ENCODE data around the gene ELMO3. TPM values are rescaled to one million over a fixed set of nuclear protein-coding genes. Genes with fewer than 3 reads are reported as not detected.

The ELMO3 gene
- total and polyA plus RNA-seq, 2 of the 4 experiments (the other 2 are of a cell fraction), result 0.36 to 1.6 TPM

GRCh38 chr16:67207249-67208091, 8.5 kb downstream of the ELMO3 start:
- H3K36me3 ChIP-seq (ENCODE audit: control insufficient read depth, insufficient read depth, low read length), result peaks cover 12% of the 10 kb centered on the region
- no peak overlapping the region for H2BK20ac ChIP-seq (ENCODE audit: low read depth, low read length)
- no peak overlapping the region for H3K9ac ChIP-seq (ENCODE audit: low read depth, low read length)
- H2AK9ac ChIP-seq (replicated peaks; ENCODE audit: low read depth, low read length, poor library complexity), result peak overlapping the region; percentile 85
- ATAC-seq (ENCODE audit: low read depth) (peak; percentile 75), DNase-seq (peak; percentile 44)
- H3K4me3 ChIP-seq (ENCODE audit: insufficient read depth, low read depth, low read length), result no peak overlapping the region
- H3K27ac ChIP-seq (ENCODE audit: insufficient read depth, low read length), result no peak overlapping the region
- TF ChIP-seq MAZ (IDR thresholded peaks at IDR 0.05; ENCODE audit: borderline replicate concordance, low read depth, low read length) (no peak), RCOR1 (IDR thresholded peaks at IDR 0.05; ENCODE audit: insufficient replicate concordance, low read length) (no peak), NFE2L2 (IDR thresholded peaks at IDR 0.05; ENCODE audit: low read depth, low read length) (peak; percentile 42; the same call in 1 of the 2 replicates)
- TF ChIP-seq, protein P1, sequence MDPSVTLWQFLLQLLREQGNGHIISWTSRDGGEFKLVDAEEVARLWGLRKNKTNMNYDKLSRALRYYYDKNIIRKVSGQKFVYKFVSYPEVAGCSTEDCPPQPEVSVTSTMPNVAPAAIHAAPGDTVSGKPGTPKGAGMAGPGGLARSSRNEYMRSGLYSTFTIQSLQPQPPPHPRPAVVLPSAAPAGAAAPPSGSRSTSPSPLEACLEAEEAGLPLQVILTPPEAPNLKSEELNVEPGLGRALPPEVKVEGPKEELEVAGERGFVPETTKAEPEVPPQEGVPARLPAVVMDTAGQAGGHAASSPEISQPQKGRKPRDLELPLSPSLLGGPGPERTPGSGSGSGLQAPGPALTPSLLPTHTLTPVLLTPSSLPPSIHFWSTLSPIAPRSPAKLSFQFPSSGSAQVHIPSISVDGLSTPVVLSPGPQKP (IDR thresholded peaks at IDR 0.05; ENCODE audit: borderline replicate concordance, low read depth, low read length), result no peak
- H3K23ac ChIP-seq (ENCODE audit: low read depth, low read length), result no peak overlapping the region
- no peaks in the 10 kb centered on the region for H3K9me3 ChIP-seq (ENCODE audit: control insufficient read depth, insufficient read depth, low read length)
- no peak overlapping the region; a peak in 1 of 4 replicates for H4K8ac ChIP-seq (ENCODE audit: low read depth in 2 of 2, low read length in 2 of 2)
- H2AFZ ChIP-seq (replicated peaks; ENCODE audit: low read length, poor library complexity), result peak overlapping the region; percentile 82
- H4K91ac ChIP-seq (ENCODE audit: insufficient read depth, low read depth, low read length), result peak overlapping the region; percentile 55; the same call in 1 of the 2 replicates
- ChIA-PET CTCF (no interaction called here), POLR2A (ENCODE audit: unreplicated experiment) (no interaction called here)
- H3K4ac ChIP-seq (ENCODE audit: low read depth, low read length), result peak overlapping the region; percentile 54
- H3K4me2 ChIP-seq (ENCODE audit: low read depth, low read length), result no peak overlapping the region
- in situ Hi-C loops (cut with MboI; ENCODE audit: low sequenced_read_pairs) (no loop called here), intact Hi-C loops (cut with micrococcal nuclease) (no loop called here), dilution Hi-C loops (cut with HindIII; ENCODE audit: low sequenced_read_pairs, unreplicated experiment) (no loop called here)
- H2AK5ac ChIP-seq (ENCODE audit: low read depth, low read length), result peak overlapping the region; percentile 35; the same call in 1 of the 2 replicates
- 0 out of 2 replicates have a peak overlapping the region, but pooled peaks have one; percentile 6 for H3K56ac ChIP-seq (ENCODE audit: extremely low read depth, insufficient read depth, low read length)
- BruUV-seq (replicated peaks), result no TSS peak
- no peaks in the 10 kb centered on the region for H3K27me3 ChIP-seq (ENCODE audit: control insufficient read depth, insufficient read depth, low read length)
- WGBS, 2 experiments (ENCODE audit: extremely low coverage in 2 of 2, insufficient read length in 1 of 2), result 64% methylated on average over 16 of the region's 21 CpGs; no CpG with 5 or more reads in 1 of the 2 experiments
- H2BK15ac ChIP-seq (ENCODE audit: low read depth, low read length), result no peak overlapping the region
- H3K9me1 ChIP-seq (ENCODE audit: insufficient read depth, low read length), result peaks cover 20% of the 10 kb centered on the region
- H4K20me1 ChIP-seq (ENCODE audit: insufficient read depth, low read length), result 0 out of 2 replicates have a peak, but pooled peaks cover 6% of the 10 kb centered on the region
- H4K5ac ChIP-seq (ENCODE audit: low read depth, low read length), result no peak overlapping the region
- H3K4me1 ChIP-seq (ENCODE audit: control insufficient read depth, insufficient read depth, low read length), result peaks cover 8% of the 10 kb centered on the region
- peaks cover 0 to 9% of the 10 kb centered on the region in 2 experiments; a peak in 1 of 4 replicates for H3K79me1 ChIP-seq (ENCODE audit: low read depth in 1 of 2, low read length in 2 of 2)
- H2BK120ac ChIP-seq (ENCODE audit: low read depth, low read length), result no peak overlapping the region
- H3K18ac ChIP-seq (ENCODE audit: low read depth, low read length), result no peak overlapping the region
- peak overlapping the region; percentile 53; the same call in 1 of the 2 replicates for H3K14ac ChIP-seq (replicated peaks; ENCODE audit: low read depth, low read length)
- peak overlapping the region; percentile 56 for H2BK5ac ChIP-seq (ENCODE audit: low read depth, low read length, poor library complexity, severe bottlenecking)

All from IMR-90 (cell line).